Right lobe of liver (tissue), 6 donors: ENCODE measurements around the gene TBC1D20. TPM values are rescaled to one million over a fixed set of nuclear protein-coding genes. Genes with fewer than 3 reads are reported as not detected.

ENCODE experiments used
- ATAC-seq, 4 donors: fragments of 200-7000 bp; cut with Tn5 transposase; one replicate each; pipeline ENCODE4 v1.9.1; 2020; ENCODE audit warnings: mild to moderate bottlenecking in 4 of 4, moderate library complexity in 4 of 4
- DNase-seq, 3 donors: peaks; one replicate each; pipeline ENCODE4 v3.0.0-alpha.2; 2020
- H3K27ac ChIP-seq, 3 donors: fragments of 200-600 bp; one replicate each; pipeline ENCODE4 v1.8.0; 2022
- H3K27me3 ChIP-seq, 2 donors: fragments of 200-600 bp; one replicate each; pipeline ENCODE4 v1.8.0; 2022
- H3K36me3 ChIP-seq, 4 donors: fragments of 200-600 bp; sonication (generic) in 1 of 4; one replicate each; pipeline versions ENCODE4 v1.5.1 to v1.8.0; 2017 to 2022; ENCODE audit warnings: control low read depth in 1 of 4
- H3K4me1 ChIP-seq, 4 donors: fragments of 200-600 bp; sonication (generic) in 1 of 4; one replicate each; pipeline versions ENCODE4 v1.5.1 to v1.8.0; 2017 to 2022; ENCODE audit warnings: control low read depth in 1 of 4
- H3K4me3 ChIP-seq, 3 donors: fragments of 200-600 bp; one replicate each; pipeline ENCODE4 v1.8.0; 2022
- H3K9me3 ChIP-seq, 4 donors: fragments of 200-600 bp; sonication (generic) in 1 of 4; one replicate each; pipeline versions ENCODE4 v1.5.1 to v1.8.0; 2017 to 2022; ENCODE audit warnings: control low read depth in 1 of 4
- CTCF ChIP-seq, 4 donors: fragments of 200-600 bp in 3 of 4; fragments of 450-650 bp in 1 of 4; IDR thresholded peaks; one replicate each; pipeline versions ENCODE4 v1.5.1 to v1.8.0; 2016 to 2022; ENCODE audit warnings: antibody characterized with exemption in 4 of 4, mild to moderate bottlenecking in 2 of 4
- POLR2A ChIP-seq: fragments of 450-650 bp; IDR thresholded peaks from one replicate; pipeline ENCODE4 v1.6.1; 2017; ENCODE audit warnings: antibody characterized with exemption, mild to moderate bottlenecking
- WGBS: methylation state at CpG from one replicate; pipeline ENCODE4 v1.1.6; 2018; ENCODE audit warnings: low coverage, low lambda C conversion rate; ENCODE audit not compliant: insufficient coverage; ENCODE audit errors: missing lambda C conversion rate; 5-methylcytosine and 5-hydroxymethylcytosine counted together
- intact Hi-C, 2 donors: fragments of 100-400 bp; cut with DNase I; formaldehyde crosslinking; loops; one replicate each; pipeline versions ENCODE4 v1.11.2 to v1.14.1; 2022
- total RNA-seq, 6 experiments: library from RNA; depleted of rRNA in 2 of 6; stranded (reverse); fragments of >200 nt in 2 of 6; fragmentation: NEBNext Ultra II Directional in 3 of 6; extraction: Animal tissue kit (Norgen Biotek cat#: 25700) in 3 of 6; gene quantifications; one replicate each; pipeline versions ENCODE4 v1.1.0 to v1.2.4, GENCODE V29; 2016 to 2023
- donor health status: DM: no; HTN: yes; CAD: no.
- donor health status: DM: no; HTN: no; CAD: no.
- donor health status: DM: no; HTN: no; CAD: no.
- donor health status: DM: no; HTN: yes; CAD: no.
- donor health status: DM: no; HTN: yes; CAD: no.

The TBC1D20 gene
- total RNA-seq, 6 experiments from 2014 or later, result 10.8 to 21.4 (median 13.9) TPM

GRCh38 chr20:412081-412480 is 50.3 kb downstream of the TBC1D20 start:
- no peak for TF ChIP-seq CTCF (IDR thresholded peaks at IDR 0.05)
- TF ChIP-seq POLR2A, result no peak
- Histone ChIP-seq H3K27ac (no peak overlapping the region), H3K9me3 (no peaks in the 10 kb centered on the region), H3K4me1 (peaks cover 0 to 47% (median 9%) of the 10 kb centered on the region in 4 donors), H3K27me3 (no peaks in the 10 kb centered on the region), H3K36me3 (peaks cover 0 to 10% (median 3%) of the 10 kb centered on the region in 4 donors), H3K4me3 (no peak overlapping the region)
- intact Hi-C loops, result no loop called here
- DNase-seq, result no peak
- no peak for ATAC-seq
- WGBS, result 100% methylated on average over 2 of the region's 3 CpGs

GRCh38 chr20:409697-410559 is 52.4 kb downstream of the TBC1D20 start:
- DNase-seq (peak in 2 of 3 donors; percentile 53 to 80), ATAC-seq (peak in 3 of 4 donors; percentile 3 to 30 (median 7))
- TF ChIP-seq CTCF (IDR thresholded peaks at IDR 0.05) (no peak), POLR2A (peak; percentile 60)
- Histone ChIP-seq H3K4me1 (peaks cover 0 to 40% (median 5%) of the 10 kb centered on the region in 4 donors), H3K36me3 (peaks cover 0 to 10% (median 3%) of the 10 kb centered on the region in 4 donors), H3K4me3 (peak overlapping the region; percentile 97 to 100 (median 98)), H3K27me3 (no peaks in the 10 kb centered on the region), H3K27ac (peak overlapping the region; percentile 94 to 96 (median 95)), H3K9me3 (no peaks in the 10 kb centered on the region)
- 47% methylated on average over 8 of the region's 14 CpGs for WGBS
- intact Hi-C loops, result no loop called here

GRCh38 chr20:408843-409696 is 53.3 kb downstream of the TBC1D20 start:
- peaks cover 0 to 35% (median 5%) of the 10 kb centered on the region in 4 donors for H3K4me1 ChIP-seq
- peak overlapping the region; percentile 94 to 96 (median 95) for H3K27ac ChIP-seq
- TF ChIP-seq CTCF (IDR thresholded peaks at IDR 0.05) (no peak), POLR2A (no peak)
- H3K27me3 ChIP-seq, result no peaks in the 10 kb centered on the region
- DNase-seq (no peak), ATAC-seq (peak in 2 of 4 donors; percentile 6 to 7)
- WGBS, result 0% methylated on average over 5 of the region's 7 CpGs
- peak overlapping the region; percentile 97 to 100 (median 98) for H3K4me3 ChIP-seq
- H3K36me3 ChIP-seq, result peaks cover 0 to 10% (median 3%) of the 10 kb centered on the region in 4 donors
- H3K9me3 ChIP-seq, result no peaks in the 10 kb centered on the region
- intact Hi-C loops, result no loop called here

GRCh38 chr20:407953-408842 is 54.1 kb downstream of the TBC1D20 start, which contains the start of gene RBCK1:
Gene RBCK1, plus strand, starts transcription at chr20:408299. Its CDS starts 459 bp downstream, at chr20:408758.
- H3K4me3 ChIP-seq, result peak within 1 kb of the TSS; percentile 97 to 100 (median 98)
- peaks cover 0 to 34% (median 5%) of the 10 kb centered on the region in 4 donors for H3K4me1 ChIP-seq
- H3K27ac ChIP-seq, result peak within 1 kb of the TSS; percentile 94 to 96 (median 95)
- intact Hi-C loops, result no loop called here
- H3K9me3 ChIP-seq, result no peaks in the 10 kb centered on the region
- peaks cover 0 to 10% (median 3%) of the 10 kb centered on the region in 4 donors for H3K36me3 ChIP-seq
- no peaks in the 10 kb centered on the region for H3K27me3 ChIP-seq
- peak; percentile 90 to 91 (median 90) for DNase-seq
- WGBS, result 0% methylated on average over 9 of the region's 87 CpGs
- peak; percentile 82 for TF ChIP-seq POLR2A
- TF ChIP-seq CTCF (IDR thresholded peaks at IDR 0.05), result no peak
- ATAC-seq, result peak; percentile 76 to 82 (median 80)
